Stimulated activated naive CD4-positive, alpha-beta T cell treated with Interleukin-2 at 50 U/mL for 16 hours (primary cell): ENCODE measurements around the gene MYH15.
"Not testable (repeated sequence)": the region's sequence is repeated elsewhere in the genome, so short reads cannot be mapped to it uniquely, and the experiment has no call there.

Source experiments
- DNase-seq: peaks from one replicate; lab custom pipeline; 2025; lab: John Stamatoyannopoulos, UW

Gene MYH15

GRCh38 chr3:108387063-108387462 is 123.3 kb downstream of the MYH15 start:
- no peak for DNase-seq

GRCh38 chr3:108383306-108383705 is 127.1 kb downstream of the MYH15 start:
- DNase-seq = no peak

- DNase-seq = no peak
These were observed 128.8 kb downstream of the MYH15 start for GRCh38 chr3:108381529-108382140.

- no peak for DNase-seq
These were observed 130.1 kb downstream of the MYH15 start for GRCh38 chr3:108380128-108380795.

- DNase-seq = not testable (repeated sequence)
These were observed 131.4 kb downstream of the MYH15 start for GRCh38 chr3:108378952-108379342.

GRCh38 chr3:108378153-108378951 is 132.0 kb downstream of the MYH15 start:
- DNase-seq = no peak

GRCh38 chr3:108377384-108377783 is 133.0 kb downstream of the MYH15 start:
- no peak for DNase-seq

- DNase-seq = no peak
These were observed 134.4 kb downstream of the MYH15 start for GRCh38 chr3:108376026-108376425.

GRCh38 chr3:108359011-108359410 is 151.4 kb downstream of the MYH15 start:
- no peak for DNase-seq

- DNase-seq = no peak
These were observed 153.4 kb downstream of the MYH15 start for GRCh38 chr3:108357042-108357441.

GRCh38 chr3:108354562-108354961 is 155.8 kb downstream of the MYH15 start:
- DNase-seq = no peak

GRCh38 chr3:108352176-108352575 is 158.2 kb downstream of the MYH15 start:
- no peak for DNase-seq

GRCh38 chr3:108346301-108347227 is 163.8 kb downstream of the MYH15 start:
- no peak for DNase-seq

- no peak for DNase-seq
These were observed 164.7 kb downstream of the MYH15 start for GRCh38 chr3:108345492-108346205.

GRCh38 chr3:108343491-108343890 is 166.9 kb downstream of the MYH15 start:
- no peak for DNase-seq

- no peak for DNase-seq
These were observed 167.4 kb downstream of the MYH15 start for GRCh38 chr3:108342837-108343486.

- no peak for DNase-seq
These were observed 168.5 kb downstream of the MYH15 start for GRCh38 chr3:108341911-108342310.

- no peak for DNase-seq
These were observed 171.4 kb downstream of the MYH15 start for GRCh38 chr3:108338901-108339545.

- no peak for DNase-seq
These were observed 175.7 kb downstream of the MYH15 start for GRCh38 chr3:108334701-108335100.

- no peak for DNase-seq
These were observed 176.4 kb downstream of the MYH15 start for GRCh38 chr3:108333961-108334360.
